Liver (tissue), 9 donors: ENCODE measurements around the gene HEXB. TPM values are rescaled to one million over a fixed set of nuclear protein-coding genes. Genes with fewer than 3 reads are reported as not detected.

ENCODE experiments used
- DNase-seq: peaks from one replicate; pipeline ENCODE4 v3.0.0-alpha.2; 2017; ENCODE audit warnings: low spot score
- H3K27ac ChIP-seq, 2 donors: one replicate each; pipeline ENCODE4 v1.7.0; 2013; ENCODE audit warnings: inconsistent platforms in 2 of 2, low read length in 2 of 2, control low read depth in 1 of 2, low read depth in 1 of 2, mild to moderate bottlenecking in 1 of 2
- H3K27me3 ChIP-seq, 4 donors: one replicate each; pipeline versions ENCODE4 v1.6.1 to v1.7.0; 2013; ENCODE audit warnings: low read length in 3 of 4, inconsistent platforms in 1 of 4, mild to moderate bottlenecking in 1 of 4, moderate library complexity in 1 of 4; ENCODE audit not compliant: control insufficient read depth in 4 of 4, insufficient read depth in 4 of 4
- H3K36me3 ChIP-seq, 4 donors: one replicate each; pipeline versions ENCODE4 v1.6.1 to v1.7.0; 2013; ENCODE audit warnings: low read length in 3 of 4, mild to moderate bottlenecking in 3 of 4, low read depth in 1 of 4, moderate library complexity in 1 of 4; ENCODE audit not compliant: control insufficient read depth in 4 of 4, insufficient read depth in 3 of 4
- H3K4me1 ChIP-seq, 4 donors: one replicate each; pipeline versions ENCODE4 v1.6.1 to v1.7.0; 2013; ENCODE audit warnings: low read length in 3 of 4, mild to moderate bottlenecking in 3 of 4, moderate library complexity in 1 of 4; ENCODE audit not compliant: control insufficient read depth in 4 of 4, insufficient read depth in 4 of 4
- H3K4me3 ChIP-seq, 3 donors: one replicate each; pipeline versions ENCODE4 v1.6.1 to v1.7.0; 2013; ENCODE audit warnings: low read length in 3 of 3, control low read depth in 1 of 3, low read depth in 1 of 3, mild to moderate bottlenecking in 1 of 3
- H3K9ac ChIP-seq, 2 donors: one replicate each; pipeline ENCODE4 v1.7.0; 2013; ENCODE audit warnings: low read length in 2 of 2, mild to moderate bottlenecking in 2 of 2, moderate library complexity in 2 of 2, control low read depth in 1 of 2, low read depth in 1 of 2
- H3K9me3 ChIP-seq, 4 donors: one replicate each; pipeline versions ENCODE4 v1.6.1 to v1.7.0; 2013; ENCODE audit warnings: low read length in 3 of 4; ENCODE audit not compliant: control insufficient read depth in 4 of 4
- FOXA1 ChIP-seq: IDR thresholded peaks from 2 replicates; pipeline ENCODE4 v1.6.1; 2016; ENCODE audit warnings: antibody characterized with exemption
- FOXA2 ChIP-seq: IDR thresholded peaks from 2 replicates; pipeline ENCODE4 v1.6.1; 2016; ENCODE audit warnings: antibody characterized with exemption
- GABPA ChIP-seq, 2 donors: IDR thresholded peaks in 1 of 2; conservative IDR thresholded peaks in 1 of 2; 2 replicates each; pipeline ENCODE4 v1.6.1; 2016; ENCODE audit warnings: antibody characterized with exemption in 2 of 2, mild to moderate bottlenecking in 1 of 2, moderate library complexity in 1 of 2
- HNF4G ChIP-seq: IDR thresholded peaks from 2 replicates; pipeline ENCODE4 v1.6.1; 2016; ENCODE audit warnings: antibody characterized with exemption
- RAD21 ChIP-seq, 2 donors: IDR thresholded peaks; 2 replicates each; pipeline ENCODE4 v1.6.1; 2016; ENCODE audit warnings: antibody characterized with exemption in 2 of 2, mild to moderate bottlenecking in 2 of 2
- SP1 ChIP-seq: IDR thresholded peaks from 2 replicates; pipeline ENCODE4 v1.6.1; 2018; ENCODE audit warnings: antibody characterized with exemption, mild to moderate bottlenecking
- YY1 ChIP-seq: IDR thresholded peaks from 2 replicates; pipeline ENCODE4 v1.6.1; 2016; ENCODE audit warnings: antibody characterized with exemption, mild to moderate bottlenecking
- WGBS: extraction: QIAGEN DNeasy Blood & Tissue Kit; methylation state at CpG from one replicate; pipeline ENCODE4 v1.1.7; 2013; 5-methylcytosine and 5-hydroxymethylcytosine counted together
- polyA plus RNA-seq, 2 donors: library from polyadenylated mRNA; stranded (reverse) in 1 of 2; unstranded in 1 of 2; fragments of 200-250 nt in 1 of 2; fragments of >200 nt in 1 of 2; fragmentation: Nextera tagmentation in 1 of 2; extraction: Ambion mirVana in 1 of 2; gene quantifications; one replicate each; pipeline versions ENCODE4 v1.2.1 to v1.2.3, GENCODE V29; 2013 to 2015
- total RNA-seq, 2 donors: library from RNA; depleted of rRNA; stranded (reverse); fragments of >200 nt; gene quantifications; one replicate each; pipeline ENCODE4 v1.2.3, GENCODE V29; 2014
- TF ChIP-seq, protein P1 (sequence below): IDR thresholded peaks from 2 replicates; pipeline ENCODE4 v1.6.1; 2016; ENCODE audit warnings: antibody characterized with exemption
- TF ChIP-seq, protein P2 (sequence below): IDR thresholded peaks from 2 replicates; pipeline ENCODE4 v1.6.1; 2016; ENCODE audit warnings: antibody characterized with exemption, mild to moderate bottlenecking
- TF ChIP-seq, protein P3 (sequence below): IDR thresholded peaks from 2 replicates; pipeline ENCODE4 v1.6.1; 2016; ENCODE audit warnings: antibody characterized with exemption
- TF ChIP-seq, protein P4 (sequence below): fragments of 150-350 bp; IDR thresholded peaks from 2 replicates; pipeline ENCODE4 v1.5.1; 2017; ENCODE audit warnings: improper control_type of control experiment, low read depth, low read length; ENCODE audit not compliant: missing input control
- donor health status: healthy.
- donor health status: healthy.
- donor health status: healthy.
- donor health status: healthy.
- donor health status: healthy.

Gene HEXB
- total and polyA plus RNA-seq, 4 donors = 67.7 to 84.5 (median 76.2) TPM

DNA sequence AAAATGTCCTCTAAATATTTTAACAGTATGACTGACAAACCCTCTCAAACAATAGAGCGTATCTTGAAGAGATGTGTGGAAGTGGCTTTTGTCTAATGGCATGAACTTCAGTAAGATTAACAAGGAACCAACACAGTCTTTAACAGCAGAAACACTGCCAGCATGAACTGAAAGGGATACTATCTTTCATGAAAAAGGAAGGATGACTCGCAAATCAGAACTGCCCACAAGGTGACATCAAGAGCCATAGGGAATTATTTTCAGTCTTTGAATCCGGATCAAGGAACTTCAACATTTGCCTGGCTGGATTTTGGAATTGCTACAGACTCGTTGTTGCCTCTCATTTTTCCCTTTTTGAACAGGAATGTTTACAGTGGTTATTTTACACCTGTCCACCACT is 5.1 kb upstream of the HEXB start:
- H3K4me1 ChIP-seq = no peaks in the 10 kb centered on the region
- 76% methylated on average over 4 of the region's 4 CpGs for WGBS

DNA sequence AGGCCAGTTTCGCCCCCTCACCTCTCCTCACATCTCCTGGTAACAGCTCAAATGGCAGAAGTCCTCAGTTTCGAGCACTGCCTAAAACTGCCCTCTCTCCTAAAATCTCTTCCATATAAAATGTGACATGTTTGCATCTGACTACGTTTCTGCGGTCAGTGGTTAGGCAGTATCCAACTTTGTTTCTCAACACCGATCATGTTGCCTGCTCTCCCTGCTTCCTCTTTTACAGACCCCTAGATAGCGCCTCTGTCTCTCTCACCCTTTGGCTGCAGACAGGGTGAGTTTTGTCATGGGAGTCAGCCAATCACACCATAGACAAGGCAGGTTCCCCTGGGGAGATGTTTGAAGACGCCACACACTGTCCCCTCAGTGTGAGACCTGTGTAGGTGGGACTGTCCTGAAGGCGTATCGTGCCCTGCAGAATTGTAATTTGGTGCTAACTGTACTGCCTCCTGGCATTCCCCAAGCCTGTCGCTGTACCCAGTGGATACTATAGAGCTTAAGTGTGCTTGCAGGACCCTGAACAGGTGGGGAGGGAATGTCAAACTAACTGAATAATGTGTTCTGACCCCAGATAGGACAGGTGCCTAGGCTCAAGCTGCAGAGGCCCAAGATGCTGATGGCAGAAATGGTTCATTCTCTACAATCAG is 1.1 kb downstream of the HEXB start:
- Histone ChIP-seq H3K4me3 (peak overlapping the region; percentile 65 to 92 (median 78)), H3K27ac (peak overlapping the region; percentile 79 to 83), H3K9me3 (no peaks in the 10 kb centered on the region), H3K9ac (peak overlapping the region; percentile 33 to 69), H3K4me1 (peaks cover 0 to 18% (median 9%) of the 10 kb centered on the region in 4 donors), H3K36me3 (peaks cover 0 to 13% (median 8%) of the 10 kb centered on the region in 4 donors), H3K27me3 (no peaks in the 10 kb centered on the region)
- TF ChIP-seq, protein P1, sequence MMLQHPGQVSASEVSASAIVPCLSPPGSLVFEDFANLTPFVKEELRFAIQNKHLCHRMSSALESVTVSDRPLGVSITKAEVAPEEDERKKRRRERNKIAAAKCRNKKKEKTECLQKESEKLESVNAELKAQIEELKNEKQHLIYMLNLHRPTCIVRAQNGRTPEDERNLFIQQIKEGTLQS = no peak
- TF ChIP-seq, protein P2, sequence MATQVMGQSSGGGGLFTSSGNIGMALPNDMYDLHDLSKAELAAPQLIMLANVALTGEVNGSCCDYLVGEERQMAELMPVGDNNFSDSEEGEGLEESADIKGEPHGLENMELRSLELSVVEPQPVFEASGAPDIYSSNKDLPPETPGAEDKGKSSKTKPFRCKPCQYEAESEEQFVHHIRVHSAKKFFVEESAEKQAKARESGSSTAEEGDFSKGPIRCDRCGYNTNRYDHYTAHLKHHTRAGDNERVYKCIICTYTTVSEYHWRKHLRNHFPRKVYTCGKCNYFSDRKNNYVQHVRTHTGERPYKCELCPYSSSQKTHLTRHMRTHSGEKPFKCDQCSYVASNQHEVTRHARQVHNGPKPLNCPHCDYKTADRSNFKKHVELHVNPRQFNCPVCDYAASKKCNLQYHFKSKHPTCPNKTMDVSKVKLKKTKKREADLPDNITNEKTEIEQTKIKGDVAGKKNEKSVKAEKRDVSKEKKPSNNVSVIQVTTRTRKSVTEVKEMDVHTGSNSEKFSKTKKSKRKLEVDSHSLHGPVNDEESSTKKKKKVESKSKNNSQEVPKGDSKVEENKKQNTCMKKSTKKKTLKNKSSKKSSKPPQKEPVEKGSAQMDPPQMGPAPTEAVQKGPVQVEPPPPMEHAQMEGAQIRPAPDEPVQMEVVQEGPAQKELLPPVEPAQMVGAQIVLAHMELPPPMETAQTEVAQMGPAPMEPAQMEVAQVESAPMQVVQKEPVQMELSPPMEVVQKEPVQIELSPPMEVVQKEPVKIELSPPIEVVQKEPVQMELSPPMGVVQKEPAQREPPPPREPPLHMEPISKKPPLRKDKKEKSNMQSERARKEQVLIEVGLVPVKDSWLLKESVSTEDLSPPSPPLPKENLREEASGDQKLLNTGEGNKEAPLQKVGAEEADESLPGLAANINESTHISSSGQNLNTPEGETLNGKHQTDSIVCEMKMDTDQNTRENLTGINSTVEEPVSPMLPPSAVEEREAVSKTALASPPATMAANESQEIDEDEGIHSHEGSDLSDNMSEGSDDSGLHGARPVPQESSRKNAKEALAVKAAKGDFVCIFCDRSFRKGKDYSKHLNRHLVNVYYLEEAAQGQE = no peak
- TF ChIP-seq, protein P3, sequence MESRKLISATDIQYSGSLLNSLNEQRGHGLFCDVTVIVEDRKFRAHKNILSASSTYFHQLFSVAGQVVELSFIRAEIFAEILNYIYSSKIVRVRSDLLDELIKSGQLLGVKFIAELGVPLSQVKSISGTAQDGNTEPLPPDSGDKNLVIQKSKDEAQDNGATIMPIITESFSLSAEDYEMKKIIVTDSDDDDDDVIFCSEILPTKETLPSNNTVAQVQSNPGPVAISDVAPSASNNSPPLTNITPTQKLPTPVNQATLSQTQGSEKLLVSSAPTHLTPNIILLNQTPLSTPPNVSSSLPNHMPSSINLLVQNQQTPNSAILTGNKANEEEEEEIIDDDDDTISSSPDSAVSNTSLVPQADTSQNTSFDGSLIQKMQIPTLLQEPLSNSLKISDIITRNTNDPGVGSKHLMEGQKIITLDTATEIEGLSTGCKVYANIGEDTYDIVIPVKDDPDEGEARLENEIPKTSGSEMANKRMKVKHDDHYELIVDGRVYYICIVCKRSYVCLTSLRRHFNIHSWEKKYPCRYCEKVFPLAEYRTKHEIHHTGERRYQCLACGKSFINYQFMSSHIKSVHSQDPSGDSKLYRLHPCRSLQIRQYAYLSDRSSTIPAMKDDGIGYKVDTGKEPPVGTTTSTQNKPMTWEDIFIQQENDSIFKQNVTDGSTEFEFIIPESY = no peak
- TF ChIP-seq GABPA (IDR thresholded peaks at IDR 0.05 in 1 of 2, conservative IDR thresholded peaks at IDR 0.05 in 1 of 2) = no peak
- no peak for TF ChIP-seq FOXA1
- TF ChIP-seq, protein P4, sequence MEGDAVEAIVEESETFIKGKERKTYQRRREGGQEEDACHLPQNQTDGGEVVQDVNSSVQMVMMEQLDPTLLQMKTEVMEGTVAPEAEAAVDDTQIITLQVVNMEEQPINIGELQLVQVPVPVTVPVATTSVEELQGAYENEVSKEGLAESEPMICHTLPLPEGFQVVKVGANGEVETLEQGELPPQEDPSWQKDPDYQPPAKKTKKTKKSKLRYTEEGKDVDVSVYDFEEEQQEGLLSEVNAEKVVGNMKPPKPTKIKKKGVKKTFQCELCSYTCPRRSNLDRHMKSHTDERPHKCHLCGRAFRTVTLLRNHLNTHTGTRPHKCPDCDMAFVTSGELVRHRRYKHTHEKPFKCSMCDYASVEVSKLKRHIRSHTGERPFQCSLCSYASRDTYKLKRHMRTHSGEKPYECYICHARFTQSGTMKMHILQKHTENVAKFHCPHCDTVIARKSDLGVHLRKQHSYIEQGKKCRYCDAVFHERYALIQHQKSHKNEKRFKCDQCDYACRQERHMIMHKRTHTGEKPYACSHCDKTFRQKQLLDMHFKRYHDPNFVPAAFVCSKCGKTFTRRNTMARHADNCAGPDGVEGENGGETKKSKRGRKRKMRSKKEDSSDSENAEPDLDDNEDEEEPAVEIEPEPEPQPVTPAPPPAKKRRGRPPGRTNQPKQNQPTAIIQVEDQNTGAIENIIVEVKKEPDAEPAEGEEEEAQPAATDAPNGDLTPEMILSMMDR = no peak
- TF ChIP-seq SP1 = no peak
- TF ChIP-seq FOXA2 = no peak
- no peak for TF ChIP-seq HNF4G
- TF ChIP-seq RAD21 (IDR thresholded peaks at IDR 0.05) = no peak
- no peak for TF ChIP-seq YY1
- WGBS = 62% methylated on average over 10 of the region's 10 CpGs
- no peak for DNase-seq

More for the DNA sequence above, 5.1 kb upstream of the HEXB start:
- Histone ChIP-seq H3K27ac (no peak overlapping the region), H3K9ac (no peak overlapping the region), H3K36me3 (no peaks in the 10 kb centered on the region), H3K27me3 (no peaks in the 10 kb centered on the region), H3K4me3 (no peak overlapping the region), H3K9me3 (no peaks in the 10 kb centered on the region)
- DNase-seq = no peak
- no peak for TF ChIP-seq SP1
- TF ChIP-seq, protein P3 = no peak
